Pancreas (tissue), 10 donors: Measurements from ENCODE around the gene GLCCI1. TPM values are rescaled to one million over a fixed set of nuclear protein-coding genes. Genes with fewer than 3 reads are reported as not detected.

ENCODE experiments used
- ATAC-seq, 4 donors: fragments of 200-7000 bp; cut with Tn5 transposase; one replicate each; pipeline versions ENCODE4 v1.8.0 to v1.9.1; 2020; ENCODE audit warnings: mild to moderate bottlenecking in 4 of 4, moderate library complexity in 4 of 4
- DNase-seq, 6 donors: peaks; one replicate each; pipeline ENCODE4 v3.0.0-alpha.2; 2020
- FAIRE-seq: peaks from 2 replicates; lab custom pipeline; 2012; peaks lifted over from hg19 to GRCh38; lab: Jason Lieb, UNC
- H3K27ac ChIP-seq, 4 donors: fragments of 200-600 bp; sonication (generic); 1 replicate in 3 of 4; 2 replicates in 1 of 4; pipeline versions ENCODE4 v1.5.0 to v1.8.0; 2020
- H3K27me3 ChIP-seq, 4 donors: fragments of 200-600 bp; one replicate each; pipeline ENCODE4 v1.8.0; 2021
- H3K36me3 ChIP-seq, 3 donors: fragments of 200-600 bp; sonication (generic) in 1 of 3; one replicate each; pipeline versions ENCODE4 v1.5.0 to v1.8.0; 2020 to 2021
- H3K4me1 ChIP-seq, 3 donors: fragments of 200-600 bp; one replicate each; pipeline ENCODE4 v1.8.0; 2021
- H3K4me3 ChIP-seq, 4 donors: fragments of 200-600 bp; sonication (generic) in 2 of 4; one replicate each; pipeline versions ENCODE4 v1.5.0 to v1.8.0; 2020 to 2021
- H3K9me3 ChIP-seq, 4 donors: fragments of 200-600 bp; one replicate each; pipeline ENCODE4 v1.8.0; 2021
- WGBS, 2 donors: extraction: QIAGEN DNeasy Blood & Tissue Kit; methylation state at CpG; one replicate each; pipeline ENCODE4 v1.1.7; 2013; 5-methylcytosine and 5-hydroxymethylcytosine counted together
- intact Hi-C, 3 donors: fragments of 100-400 bp; cut with DNase I; formaldehyde crosslinking; loops; one replicate each; pipeline versions ENCODE4 v1.11.1 to v1.14.2; 2022
- polyA plus RNA-seq, 2 donors: library from polyadenylated mRNA; stranded (reverse); fragments of 200-250 nt; gene quantifications; one replicate each; pipeline ENCODE4 v1.2.3, GENCODE V29; 2013
- total RNA-seq, 6 donors: library from RNA; stranded (reverse); fragmentation: NEBNext Ultra II Directional in 4 of 6; extraction: Animal tissue kit (Norgen Biotek cat#: 25700) in 4 of 6; gene quantifications; one replicate each; pipeline versions ENCODE4 v1.2.1 to v1.2.4, GENCODE V29; 2021 to 2023
- TF ChIP-seq, protein P1 (sequence below), 4 donors: fragments of 200-600 bp; sonication (generic) in 3 of 4; IDR thresholded peaks; one replicate each; pipeline versions ENCODE4 v1.5.0 to v1.8.0; 2021; ENCODE audit warnings: antibody characterized with exemption in 4 of 4
- donor health status: healthy with polysubstance abuse.
- donor health status: DM: no; HTN: no; CAD: no; lungs with moderate emphysema.
- donor health status: DM: no; HTN: no; CAD: no.
- donor health status: control.
- donor health status: control.
- donor health status: Bipolar disorder and iron deficiency.
- donor health status: DM: yes; HTN: yes; CAD: no.
- donor health status: DM: no; HTN: no; CAD: no.
- donor health status: DM: no; HTN: no; CAD: no.
- donor health status: DM: yes; HTN: yes; CAD: no.

The GLCCI1 gene
- total and polyA plus RNA-seq, 8 donors, result 2.0 to 7.4 (median 2.6) TPM

- DNase-seq, result no peak
- no peaks in the 10 kb centered on the region for H3K9me3 ChIP-seq
- intact Hi-C loops, result no loop called here
- no peaks in the 10 kb centered on the region for H3K27me3 ChIP-seq
- WGBS, 2 donors, result 87 to 91% methylated on average over 12 of the region's 12 CpGs
- H3K4me3 ChIP-seq, result no peak overlapping the region
- no peak overlapping the region for H3K27ac ChIP-seq
- H3K4me1 ChIP-seq, result no peaks in the 10 kb centered on the region
- ATAC-seq, result no peak
- FAIRE-seq, result no peak
- TF ChIP-seq, protein P1, sequence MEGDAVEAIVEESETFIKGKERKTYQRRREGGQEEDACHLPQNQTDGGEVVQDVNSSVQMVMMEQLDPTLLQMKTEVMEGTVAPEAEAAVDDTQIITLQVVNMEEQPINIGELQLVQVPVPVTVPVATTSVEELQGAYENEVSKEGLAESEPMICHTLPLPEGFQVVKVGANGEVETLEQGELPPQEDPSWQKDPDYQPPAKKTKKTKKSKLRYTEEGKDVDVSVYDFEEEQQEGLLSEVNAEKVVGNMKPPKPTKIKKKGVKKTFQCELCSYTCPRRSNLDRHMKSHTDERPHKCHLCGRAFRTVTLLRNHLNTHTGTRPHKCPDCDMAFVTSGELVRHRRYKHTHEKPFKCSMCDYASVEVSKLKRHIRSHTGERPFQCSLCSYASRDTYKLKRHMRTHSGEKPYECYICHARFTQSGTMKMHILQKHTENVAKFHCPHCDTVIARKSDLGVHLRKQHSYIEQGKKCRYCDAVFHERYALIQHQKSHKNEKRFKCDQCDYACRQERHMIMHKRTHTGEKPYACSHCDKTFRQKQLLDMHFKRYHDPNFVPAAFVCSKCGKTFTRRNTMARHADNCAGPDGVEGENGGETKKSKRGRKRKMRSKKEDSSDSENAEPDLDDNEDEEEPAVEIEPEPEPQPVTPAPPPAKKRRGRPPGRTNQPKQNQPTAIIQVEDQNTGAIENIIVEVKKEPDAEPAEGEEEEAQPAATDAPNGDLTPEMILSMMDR (IDR thresholded peaks at IDR 0.05), result no peak
- no peaks in the 10 kb centered on the region for H3K36me3 ChIP-seq
These were observed 167.6 kb downstream of the GLCCI1 start for GRCh38 chr7:8136051-8136730.
